ENCODE data around the gene ADM.

DNA sequence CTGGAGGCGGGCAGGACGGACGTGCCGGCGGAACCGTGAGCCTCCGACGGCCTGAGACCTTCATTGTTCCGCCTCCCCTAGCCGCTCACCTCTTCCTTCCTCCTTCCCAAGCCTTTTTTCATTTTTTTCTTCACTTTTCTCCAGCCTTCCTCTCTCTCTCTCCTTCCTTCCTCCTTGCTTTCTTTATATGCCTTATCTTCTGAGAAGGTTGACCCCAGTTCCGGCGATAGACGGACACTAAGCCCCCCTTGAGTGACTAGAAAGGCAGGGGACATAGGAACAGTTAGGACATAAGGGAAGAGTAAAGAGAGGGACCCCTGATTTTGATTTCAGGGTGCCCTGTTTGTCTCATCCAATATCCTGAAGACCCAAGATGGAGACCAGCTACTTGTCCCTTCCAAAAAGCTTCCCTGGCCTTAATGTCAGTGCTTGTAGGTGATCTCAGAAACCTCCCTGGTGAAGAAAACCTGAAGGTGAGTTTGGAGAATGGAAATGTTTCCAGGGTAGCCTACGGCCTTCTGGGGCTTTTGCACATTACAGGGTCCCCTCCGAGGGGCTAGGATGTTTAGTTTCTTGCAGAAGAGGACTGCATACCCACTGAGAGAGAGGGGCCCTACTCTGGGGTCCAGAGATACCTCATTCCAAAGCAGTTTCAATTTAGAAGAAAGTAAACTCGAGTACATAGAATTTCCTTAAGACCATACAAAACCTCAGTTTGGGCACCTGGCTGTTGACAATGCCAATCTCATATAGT lies 3.5 kb downstream of the ADM start:
- TF ChIP-seq, protein P1, sequence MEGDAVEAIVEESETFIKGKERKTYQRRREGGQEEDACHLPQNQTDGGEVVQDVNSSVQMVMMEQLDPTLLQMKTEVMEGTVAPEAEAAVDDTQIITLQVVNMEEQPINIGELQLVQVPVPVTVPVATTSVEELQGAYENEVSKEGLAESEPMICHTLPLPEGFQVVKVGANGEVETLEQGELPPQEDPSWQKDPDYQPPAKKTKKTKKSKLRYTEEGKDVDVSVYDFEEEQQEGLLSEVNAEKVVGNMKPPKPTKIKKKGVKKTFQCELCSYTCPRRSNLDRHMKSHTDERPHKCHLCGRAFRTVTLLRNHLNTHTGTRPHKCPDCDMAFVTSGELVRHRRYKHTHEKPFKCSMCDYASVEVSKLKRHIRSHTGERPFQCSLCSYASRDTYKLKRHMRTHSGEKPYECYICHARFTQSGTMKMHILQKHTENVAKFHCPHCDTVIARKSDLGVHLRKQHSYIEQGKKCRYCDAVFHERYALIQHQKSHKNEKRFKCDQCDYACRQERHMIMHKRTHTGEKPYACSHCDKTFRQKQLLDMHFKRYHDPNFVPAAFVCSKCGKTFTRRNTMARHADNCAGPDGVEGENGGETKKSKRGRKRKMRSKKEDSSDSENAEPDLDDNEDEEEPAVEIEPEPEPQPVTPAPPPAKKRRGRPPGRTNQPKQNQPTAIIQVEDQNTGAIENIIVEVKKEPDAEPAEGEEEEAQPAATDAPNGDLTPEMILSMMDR (IDR thresholded peaks at IDR 0.05) = no peak; the same call in 1 of the 2 replicates
- no peak for TF ChIP-seq SIN3A (IDR thresholded peaks at IDR 0.05; ENCODE audit: borderline replicate concordance, insufficient read depth, low read depth, low read length)

Data from Panc1 (cell line).